UCSD-AML1 (cell line): Measurements from ENCODE around the gene HDAC4.

Experiments used
- DNase-seq: peaks from one replicate; lab custom pipeline; 2025; ENCODE audit not compliant: unreplicated experiment; lab: John Stamatoyannopoulos, UW

The HDAC4 gene

DNA sequence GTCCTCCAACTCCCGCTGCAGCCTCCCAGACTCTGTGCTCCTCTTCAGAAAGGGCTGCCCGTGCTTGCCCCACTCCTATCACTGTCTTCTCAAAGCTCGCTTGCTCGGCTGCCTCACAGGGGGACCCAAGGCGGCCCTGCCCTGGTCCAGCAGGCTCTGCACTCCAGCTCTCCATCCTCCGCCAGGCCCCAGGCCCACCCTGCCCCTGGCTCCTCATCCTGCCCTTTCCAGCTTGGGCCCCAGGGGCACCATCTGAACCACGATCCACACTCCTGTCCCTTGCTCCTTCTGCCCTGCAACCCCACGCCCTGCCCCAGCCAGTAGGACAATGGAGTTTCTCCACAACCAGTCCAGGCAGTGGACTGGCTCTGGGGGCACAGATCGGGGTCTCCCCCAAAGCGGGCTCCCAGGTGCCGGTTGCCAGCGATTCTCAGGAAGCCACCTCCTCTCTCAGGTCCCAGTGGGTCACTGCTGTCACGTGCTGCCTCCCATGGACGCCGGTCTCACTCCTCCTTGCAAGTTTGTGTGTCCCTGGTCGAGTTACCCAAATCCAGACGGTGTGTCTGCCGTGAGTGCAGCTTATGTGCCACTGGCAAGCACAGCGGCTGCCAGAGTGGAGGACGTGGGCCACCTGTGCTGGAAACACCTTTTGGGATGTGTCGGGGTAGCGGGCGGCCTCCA is 238.5 kb downstream of the HDAC4 start:
- no peak for DNase-seq

DNA sequence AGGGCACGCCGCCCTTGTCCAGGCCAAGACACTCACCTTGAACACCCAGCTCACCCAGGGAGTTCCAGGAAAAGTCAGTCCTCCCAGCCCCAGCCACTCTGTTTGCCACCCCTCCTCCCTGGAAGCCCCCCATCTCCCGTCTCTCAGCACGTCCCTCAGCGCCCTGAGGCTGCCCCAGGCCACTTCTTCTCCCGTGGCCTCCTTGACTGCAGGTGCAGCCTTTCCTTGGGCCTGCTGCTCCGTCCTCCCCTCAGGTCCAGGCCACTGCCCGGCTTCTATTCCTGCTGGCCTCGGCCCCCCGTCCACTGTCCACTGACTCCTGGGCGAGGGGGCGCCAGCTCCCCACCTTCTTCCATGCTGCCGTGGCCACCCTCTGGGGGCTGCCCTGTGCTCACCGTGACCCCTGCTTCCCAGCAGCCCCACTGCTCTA is 239.1 kb downstream of the HDAC4 start:
- DNase-seq: no peak

DNA sequence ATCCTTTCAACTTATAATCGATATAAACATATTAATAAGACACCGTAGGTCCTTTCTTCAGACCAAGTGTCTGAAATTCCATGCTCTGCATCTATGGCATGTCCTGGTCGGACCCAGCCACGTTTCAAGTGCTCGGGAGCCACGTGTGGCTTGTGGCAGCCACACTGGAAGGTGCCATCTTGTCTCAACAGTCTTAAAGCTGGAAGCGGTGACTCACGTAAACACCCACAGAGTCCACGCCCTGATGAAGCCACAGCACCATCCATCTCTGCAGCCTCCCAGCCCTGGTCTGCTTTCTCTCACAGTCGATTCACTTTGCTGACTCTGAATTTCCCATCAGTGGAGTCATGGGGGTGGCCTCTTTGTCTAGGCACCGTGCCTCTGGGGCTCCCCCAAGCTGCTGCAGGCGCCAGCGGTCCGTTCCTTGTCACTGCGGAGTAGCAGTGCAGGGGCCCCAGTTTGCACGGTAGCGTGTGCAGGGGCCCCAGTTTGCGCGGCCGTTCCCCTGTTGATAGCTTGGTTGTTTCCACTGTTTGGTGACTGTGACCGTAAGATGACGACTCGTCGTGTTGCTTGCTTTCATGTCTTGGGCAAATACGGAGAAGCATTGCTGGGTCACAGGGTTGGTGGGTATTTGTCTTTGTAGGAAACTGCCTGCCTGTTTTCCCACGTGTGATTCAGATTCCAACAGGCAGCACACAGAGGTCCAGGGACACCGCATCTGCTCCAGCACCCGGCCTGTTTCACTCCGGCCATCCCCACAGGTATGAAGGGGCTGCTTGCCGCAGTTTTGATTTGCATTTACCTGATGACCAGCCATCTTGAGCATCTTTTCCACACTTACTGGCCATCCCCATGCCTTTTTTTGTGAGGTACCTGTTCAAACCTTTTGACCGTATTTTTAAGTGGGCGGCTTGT is 240.3 kb downstream of the HDAC4 start:
- no peak for DNase-seq

DNA sequence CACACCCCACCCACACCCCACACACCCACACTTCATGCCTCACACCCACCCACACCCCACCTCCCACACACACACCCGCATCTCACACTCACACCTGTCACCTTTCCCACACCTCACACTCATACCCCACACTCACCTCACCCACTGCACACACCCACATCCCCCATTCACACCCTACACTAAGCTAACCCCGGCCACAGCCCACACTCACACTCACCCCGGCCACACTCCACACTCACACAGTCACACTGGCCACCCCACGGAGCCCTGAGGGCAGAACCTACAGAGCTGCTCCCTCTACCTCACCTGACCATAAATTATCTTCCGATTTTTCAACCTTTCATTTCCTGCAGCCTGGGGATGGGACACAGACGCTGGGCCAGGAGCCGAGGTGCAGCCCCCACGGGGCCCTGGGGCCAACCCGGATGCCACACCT is 241.3 kb downstream of the HDAC4 start:
- no peak for DNase-seq

DNA sequence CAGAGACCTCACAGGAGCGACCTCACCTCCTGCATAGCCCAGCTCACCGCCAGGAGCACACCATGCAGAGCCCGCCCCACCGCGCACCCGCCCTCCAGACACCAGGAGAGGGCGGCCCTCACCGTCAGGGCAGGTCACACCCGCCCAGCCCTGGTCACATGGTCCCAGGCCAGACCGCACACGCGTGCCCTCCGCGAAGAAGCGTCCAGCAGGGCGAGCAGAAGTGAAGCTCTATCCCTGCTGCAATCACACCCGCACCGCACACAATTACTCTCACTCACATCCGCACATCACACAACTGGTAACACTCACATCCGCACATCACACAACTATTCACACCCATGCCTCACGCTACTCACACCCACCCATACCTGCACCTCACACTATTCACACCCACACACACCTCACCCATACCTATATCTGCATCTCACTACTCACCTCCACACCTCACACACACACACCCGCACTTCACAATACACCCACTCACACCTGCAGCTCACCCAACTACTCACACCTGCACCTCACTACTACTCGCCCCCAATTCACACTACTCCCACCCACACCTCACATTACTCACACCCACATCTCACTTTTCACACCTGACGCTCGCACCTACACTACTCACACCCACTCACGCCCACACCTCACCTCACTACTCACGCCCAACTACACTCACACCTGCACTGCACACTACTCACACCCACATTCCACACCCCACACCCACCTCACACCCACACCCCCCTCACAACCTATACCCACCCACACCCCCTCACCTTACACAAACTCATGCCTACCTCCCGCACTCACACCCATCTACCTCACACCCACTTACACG is 242.0 kb downstream of the HDAC4 start:
- DNase-seq: no peak

DNA sequence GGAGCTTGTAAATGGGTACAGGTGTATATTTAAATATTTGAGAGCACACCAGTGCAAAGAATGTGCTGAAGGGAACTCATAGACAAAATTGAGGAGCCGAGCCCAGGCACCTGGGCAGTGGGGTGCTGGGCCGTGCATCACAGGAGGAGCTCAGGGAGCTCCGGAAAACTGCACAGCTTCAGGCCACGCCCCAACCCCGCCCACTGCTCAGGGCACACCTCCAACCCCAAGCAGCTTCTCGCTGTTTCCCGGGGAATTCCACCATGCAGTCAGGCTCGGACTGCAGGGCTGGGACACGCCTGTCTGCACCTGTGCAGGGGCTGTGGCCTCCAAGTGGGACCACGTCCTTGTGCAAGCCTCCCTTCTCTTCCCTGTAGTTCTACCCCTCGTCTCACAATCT is 243.0 kb downstream of the HDAC4 start:
- DNase-seq: no peak

DNA sequence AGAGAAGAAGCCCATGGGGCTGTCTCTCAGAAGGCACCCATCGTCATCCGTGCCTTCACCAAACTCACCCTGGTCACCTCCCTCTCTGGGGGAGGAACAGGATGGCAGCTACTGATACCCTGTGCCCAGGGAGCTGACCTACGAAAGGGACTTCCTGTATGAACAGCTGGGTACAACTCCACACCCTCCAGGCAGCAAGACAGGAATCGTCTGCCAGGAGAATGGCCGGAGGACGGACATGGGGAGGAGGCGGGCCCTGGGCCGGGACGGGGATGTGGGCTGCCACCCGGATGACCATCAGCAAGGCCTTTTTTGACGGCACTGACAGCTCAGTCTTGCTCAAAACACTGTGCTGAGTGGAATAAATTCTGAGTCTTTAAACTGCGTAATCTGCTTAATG is 243.6 kb downstream of the HDAC4 start:
- DNase-seq: no peak

DNA sequence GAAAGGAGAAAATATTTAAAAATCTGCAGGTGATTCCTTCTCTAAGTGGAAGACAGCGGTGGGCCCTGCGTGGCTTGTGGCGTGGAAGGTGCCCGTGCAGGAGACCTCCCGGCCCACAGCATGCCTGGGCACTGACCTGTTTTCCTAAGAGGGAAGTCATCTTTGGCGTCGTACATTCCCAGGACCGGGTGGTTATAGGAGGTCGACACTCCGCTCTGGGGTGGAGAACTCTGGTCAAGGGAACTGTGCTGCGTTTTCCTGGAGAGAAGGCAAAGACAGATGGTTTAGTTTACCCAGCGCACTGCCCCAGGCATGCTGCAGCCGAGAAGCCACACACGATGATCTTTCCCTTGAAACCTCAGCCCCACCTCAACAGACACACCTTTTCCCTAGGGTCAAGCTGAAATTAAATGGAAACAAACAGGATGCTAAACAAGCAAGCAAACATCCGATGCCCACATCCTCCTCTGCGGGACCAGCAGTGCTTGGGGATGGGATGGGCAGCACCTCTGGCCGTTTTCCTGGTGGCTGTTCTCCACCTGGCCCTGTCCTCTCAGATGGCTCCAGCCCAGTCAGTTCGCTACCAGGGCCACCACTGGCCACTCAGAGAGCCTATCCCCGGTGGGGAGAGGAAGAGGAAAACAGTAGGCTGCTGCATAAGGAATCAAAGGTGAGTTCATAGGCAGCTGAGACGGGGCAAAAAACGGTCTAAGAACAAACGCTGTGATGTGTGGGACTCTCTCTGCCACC is 244.1 kb downstream of the HDAC4 start:
- DNase-seq: no peak

DNA sequence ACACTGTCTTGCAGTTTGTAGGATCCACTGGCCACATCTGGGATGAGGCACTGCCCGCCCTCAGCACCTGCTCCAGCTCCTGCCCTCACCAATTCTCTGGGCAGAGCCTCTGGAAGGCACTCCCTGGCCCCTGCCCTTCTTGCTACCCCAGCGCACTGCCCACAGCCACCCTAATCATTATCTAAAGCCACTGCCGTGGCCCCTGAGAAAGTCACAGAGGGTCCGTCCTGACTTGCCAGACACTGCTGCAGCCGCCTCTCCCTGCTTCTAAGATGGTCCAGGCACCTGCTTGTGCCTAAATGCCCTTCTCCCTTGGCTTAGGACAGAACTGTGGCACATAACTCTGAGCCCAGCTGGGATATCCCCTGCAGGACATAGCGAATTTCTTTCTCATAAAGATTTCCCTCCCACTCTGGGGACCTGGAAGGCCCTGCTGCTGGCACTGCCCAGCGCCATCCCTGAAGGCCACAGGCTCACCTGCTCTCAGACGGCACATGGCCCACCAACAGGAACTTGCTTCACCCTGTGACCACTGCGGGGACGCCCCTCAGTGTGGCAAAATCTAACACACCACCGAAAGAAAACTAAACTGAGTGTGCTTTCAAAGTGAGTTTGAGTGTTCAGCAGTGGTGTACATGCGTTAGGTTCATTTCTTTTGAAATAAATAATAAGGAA is 244.9 kb downstream of the HDAC4 start:
- DNase-seq: no peak

DNA sequence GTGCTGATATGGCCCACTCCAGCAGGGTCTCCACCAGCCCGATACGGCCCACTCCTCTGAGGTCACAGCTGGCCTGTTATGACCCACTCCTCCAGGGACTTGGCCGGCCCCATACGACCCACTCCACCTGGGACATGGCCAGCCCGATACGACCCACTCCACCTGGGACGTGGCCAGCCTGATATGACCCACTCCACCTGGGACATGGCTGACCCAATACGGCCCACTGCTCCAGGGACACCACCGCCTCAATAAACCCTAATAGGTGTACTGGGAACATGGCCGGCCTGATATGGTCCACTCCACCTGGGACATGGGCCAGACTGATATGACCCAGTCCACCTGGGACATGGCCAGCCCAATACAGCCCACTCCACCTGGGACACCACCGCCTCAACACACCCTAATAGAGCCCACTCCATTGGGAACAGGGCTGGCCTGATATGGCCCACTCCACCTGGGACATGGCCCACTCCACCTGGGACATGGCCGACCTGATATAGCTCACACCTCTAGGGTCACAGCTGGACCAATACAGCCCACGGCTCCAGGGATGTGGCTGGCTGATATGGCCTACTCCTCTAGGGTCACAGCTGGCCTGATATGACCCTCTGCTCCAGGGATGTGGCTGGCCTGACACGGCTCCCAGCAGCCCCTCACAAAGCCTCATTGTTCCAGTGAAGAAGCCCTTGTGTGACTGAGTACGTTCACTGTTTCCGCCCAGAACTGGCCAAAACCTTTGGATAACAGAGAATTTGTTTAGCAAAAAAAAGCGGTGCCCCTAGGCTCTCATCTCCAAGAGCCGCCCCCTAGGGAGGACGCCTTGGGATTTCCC is 245.6 kb downstream of the HDAC4 start:
- no peak for DNase-seq

DNA sequence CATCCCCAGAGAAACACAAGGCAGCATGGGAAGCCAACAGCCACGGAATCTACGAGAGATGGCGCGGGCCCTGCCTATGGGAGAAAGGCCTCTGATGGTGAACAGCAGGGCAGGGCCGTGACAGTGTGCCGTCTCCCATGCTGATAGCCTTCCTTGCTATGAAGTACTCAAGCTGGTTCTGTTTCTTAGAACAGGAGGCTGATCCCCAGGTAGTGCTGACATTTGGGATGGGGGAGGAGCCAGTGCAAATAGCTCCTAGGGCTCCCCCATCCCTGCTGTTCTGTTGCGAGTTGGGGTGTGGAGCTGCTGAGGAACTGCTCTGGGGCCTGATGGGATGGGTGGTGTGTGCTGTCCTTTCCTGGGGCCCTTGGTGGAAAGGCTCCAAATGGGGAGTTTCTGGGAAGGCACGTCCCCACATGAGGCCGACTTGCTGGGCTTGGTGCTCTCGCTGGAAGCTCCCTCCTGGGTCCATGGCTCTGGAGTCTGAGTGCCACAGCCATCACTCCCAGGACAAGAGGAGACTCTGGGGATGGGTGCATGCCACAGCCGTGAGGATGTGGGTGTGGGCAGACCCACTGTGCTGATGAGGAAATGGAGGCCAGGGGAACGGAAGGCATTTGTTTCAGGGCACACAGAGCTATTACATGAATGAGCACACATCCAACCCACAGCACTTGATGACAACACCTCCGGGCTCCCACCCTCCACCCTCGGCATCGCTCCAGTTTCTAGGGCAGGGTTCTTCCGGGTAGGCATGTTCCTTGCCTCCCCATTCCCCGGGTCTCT is 246.8 kb downstream of the HDAC4 start:
- no peak for DNase-seq

DNA sequence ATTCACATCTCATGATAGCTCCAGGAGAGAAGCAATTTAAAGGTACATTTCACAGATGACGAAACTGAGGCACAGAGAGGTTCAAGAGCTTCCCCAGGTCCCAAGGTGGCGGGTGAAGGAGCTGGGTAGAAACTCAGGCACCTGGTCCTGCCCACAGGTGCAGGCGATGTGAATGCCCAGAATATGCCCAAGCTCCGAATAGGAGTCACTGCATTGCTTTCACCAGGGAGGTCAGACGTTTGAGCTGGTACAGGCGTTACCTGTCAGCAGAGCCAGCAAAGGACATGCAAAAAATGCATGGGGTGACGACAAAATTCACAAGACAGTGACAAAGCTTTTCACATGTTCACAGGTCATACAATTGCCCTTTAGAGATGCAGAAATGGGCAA is 247.9 kb downstream of the HDAC4 start:
- no peak for DNase-seq

DNA sequence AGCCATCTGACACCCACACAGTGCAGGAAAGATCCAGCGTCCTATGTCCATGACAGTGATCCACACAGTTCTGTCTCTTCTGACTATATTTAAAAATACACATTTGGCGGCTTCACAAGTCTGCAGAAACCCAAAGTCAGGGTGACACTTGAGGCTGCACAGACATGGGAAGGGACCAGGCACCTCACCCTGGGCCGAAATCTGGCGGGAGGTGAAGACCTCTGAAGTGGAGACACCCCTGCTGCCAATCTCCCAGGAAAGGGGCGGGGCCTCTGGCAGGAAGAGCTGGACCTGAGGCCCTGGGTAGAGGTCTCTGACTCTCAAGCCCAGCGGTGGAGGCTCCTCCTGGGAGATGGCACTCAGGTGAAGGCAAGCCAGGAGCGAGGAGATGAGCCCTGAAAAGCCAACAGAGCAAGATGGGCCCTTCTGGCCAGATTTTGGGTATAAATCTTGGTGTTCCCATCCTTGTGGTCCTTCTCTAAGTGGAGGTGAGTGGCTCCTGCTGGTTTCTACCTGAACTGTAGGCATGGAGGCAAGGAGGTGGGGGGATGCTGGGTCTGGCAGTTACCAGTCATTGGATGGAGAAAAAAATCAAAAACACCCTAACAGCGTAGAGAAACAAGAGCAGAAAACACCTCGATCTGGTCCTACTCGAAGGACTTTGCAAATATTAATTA is 248.4 kb downstream of the HDAC4 start:
- DNase-seq: no peak

DNA sequence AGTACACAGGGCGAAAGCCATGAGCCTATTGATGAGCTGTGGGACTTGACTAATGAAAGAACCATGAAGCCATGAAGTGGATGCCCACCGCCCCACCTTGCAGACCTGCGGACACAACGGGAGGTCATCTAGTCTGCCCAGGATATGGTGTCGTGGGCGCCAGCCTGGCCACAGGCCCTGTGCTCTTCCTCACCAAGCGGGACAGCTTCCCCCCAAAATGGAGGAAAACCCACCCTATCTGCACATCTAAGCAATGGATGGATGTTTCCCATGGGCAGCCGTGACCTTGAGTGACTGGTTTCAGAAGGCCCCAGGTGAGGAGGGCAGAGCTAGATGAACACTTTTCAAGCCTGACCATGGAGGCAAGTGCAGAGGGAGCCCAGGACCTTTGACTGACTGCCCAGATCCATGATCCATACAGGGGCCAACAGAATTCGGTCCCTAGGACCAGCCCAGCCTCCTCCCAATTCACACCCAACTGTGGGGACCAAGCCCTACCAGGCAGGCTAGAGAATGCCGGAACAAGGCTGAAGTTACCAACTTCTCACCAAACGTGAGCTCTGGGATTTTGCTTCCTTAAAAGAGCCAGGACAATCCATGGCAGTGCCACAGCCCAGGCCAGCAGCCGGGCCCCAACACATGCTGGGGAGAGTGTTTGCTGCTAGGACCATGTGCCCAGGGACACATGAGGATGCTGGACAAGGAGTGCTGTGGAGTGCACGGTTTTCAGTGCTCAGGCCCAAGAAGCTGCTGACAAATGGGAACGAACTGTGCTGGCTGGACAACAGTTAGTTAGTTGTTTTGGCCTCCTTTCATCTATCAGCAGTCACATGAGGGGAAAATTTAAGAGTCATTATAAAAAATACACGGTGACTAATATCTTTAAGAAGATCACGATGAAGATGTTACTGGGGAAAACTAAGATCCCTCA is 249.4 kb downstream of the HDAC4 start:
- DNase-seq: no peak

DNA sequence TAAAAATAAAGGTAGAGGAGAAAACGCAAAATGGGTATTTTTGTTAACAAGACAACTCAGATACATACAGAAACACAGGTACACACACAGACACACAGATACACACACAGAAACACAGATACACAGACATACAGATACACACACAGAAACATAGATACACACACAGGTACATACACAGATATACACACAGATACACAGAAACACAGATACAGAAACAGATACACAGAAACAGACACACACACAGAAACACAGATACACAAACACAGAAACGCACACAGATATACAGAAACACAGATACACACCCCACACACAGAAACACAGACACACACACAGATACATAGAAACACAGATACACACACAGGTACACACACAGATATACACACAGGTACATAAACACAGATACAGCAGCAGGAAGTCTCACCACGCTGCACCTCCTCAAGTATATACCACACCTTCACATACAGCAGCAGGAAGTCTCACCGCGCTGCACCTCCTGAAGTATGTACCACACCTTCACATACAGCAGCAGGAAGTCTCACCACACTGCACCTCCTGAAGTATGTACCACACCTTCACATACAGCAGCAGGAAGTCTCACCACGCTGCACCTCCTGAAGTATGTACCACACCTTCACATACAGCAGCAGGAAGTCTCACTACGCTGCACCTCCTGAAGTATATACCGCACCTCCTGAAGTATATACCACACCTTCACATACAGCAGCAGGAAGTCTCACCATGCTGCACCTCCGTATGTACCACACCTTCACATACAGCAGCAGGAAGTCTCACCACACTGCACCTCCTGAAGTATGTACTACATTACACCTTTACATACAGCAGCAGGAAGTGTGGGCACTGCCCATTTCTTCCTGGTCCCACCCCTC is 250.5 kb downstream of the HDAC4 start:
- DNase-seq: no peak

DNA sequence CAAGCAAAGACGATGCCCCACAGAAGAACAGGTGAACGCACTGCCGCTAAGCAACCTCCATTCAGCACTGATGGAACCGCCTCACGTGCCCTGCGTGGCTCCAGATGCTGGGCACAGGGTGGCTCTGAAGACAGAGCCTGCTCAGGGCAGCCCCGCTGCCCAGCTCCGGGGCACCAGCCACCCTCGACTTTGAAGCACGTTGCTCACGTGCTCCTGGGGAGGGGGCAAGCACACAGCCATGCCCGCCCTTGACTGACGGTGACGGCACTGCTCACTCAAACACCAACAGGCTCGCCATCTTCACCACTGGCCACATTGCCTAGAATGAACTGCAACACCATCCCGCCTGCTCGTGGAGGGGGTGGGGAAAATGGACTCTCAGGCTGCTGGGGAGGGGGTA is 251.3 kb downstream of the HDAC4 start:
- no peak for DNase-seq
